ENCODE data around the gene CGAS. TPM values are rescaled to one million over a fixed set of nuclear protein-coding genes. Genes with fewer than 3 reads are reported as not detected.
"Not testable (repeated sequence)": the region's sequence is repeated elsewhere in the genome, so short reads cannot be mapped to it uniquely, and the experiment has no call there.

Gene CGAS
- 1 to 10 TPM; 2.9 to 3.2 TPM for total RNA-seq
- long read RNA-seq, partial matches to known transcripts, result 0 of 1 reads
- long read RNA-seq, other reads (novel, unspliced or antisense), result 1 of 1 reads

DNA sequence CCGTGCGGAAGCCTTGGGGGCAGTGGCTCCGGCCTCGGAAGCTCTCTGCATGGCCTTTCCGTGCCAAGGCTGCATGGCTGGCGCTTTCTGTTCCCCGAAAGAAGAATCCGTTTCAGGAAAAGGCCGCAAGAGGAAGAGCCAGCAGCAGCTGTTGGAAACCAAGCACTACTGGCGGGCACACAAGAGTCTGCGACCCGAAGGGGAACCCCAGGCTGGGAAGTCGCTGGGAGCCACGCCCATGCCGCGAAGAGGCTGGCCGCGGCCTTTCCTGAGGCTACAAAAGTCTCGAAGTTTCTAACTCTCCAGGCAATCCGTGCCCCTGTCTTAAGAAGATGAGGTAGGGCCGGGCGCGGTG lies at the start of gene CGAS:
TSS of gene CGAS (minus strand) at position 191 of the 355 bp plus-strand sequence. CDS start at position 75, 116 bp downstream.
- ATAC-seq, result peak; percentile 90
- intact Hi-C loops (cut with DNase I, micrococcal nuclease), result no loop called here
- peak; percentile 76 to 84 for DNase-seq

DNA sequence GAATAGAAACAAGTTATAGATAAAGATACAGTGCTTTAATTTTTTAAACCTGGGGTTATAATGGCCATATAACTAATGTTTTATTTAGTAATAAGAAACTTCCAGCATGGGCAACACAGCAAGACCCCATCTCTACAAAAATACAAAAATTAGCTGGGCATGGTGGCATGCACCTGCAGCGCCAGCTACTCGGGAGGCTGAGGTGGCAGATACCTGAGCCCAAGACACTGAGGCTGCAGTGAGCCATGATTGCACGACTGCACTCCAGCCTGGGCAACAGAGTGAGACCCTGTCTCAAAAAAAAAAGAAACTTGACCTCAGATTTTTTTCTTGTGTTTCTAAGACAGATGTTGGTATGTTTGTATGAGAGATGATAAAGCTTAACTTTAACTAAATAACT lies 45.8 kb upstream of the CGAS start:
- intact Hi-C loops (cut with DNase I, micrococcal nuclease), result no loop called here
- ATAC-seq, result no peak
- no peak for DNase-seq

DNA sequence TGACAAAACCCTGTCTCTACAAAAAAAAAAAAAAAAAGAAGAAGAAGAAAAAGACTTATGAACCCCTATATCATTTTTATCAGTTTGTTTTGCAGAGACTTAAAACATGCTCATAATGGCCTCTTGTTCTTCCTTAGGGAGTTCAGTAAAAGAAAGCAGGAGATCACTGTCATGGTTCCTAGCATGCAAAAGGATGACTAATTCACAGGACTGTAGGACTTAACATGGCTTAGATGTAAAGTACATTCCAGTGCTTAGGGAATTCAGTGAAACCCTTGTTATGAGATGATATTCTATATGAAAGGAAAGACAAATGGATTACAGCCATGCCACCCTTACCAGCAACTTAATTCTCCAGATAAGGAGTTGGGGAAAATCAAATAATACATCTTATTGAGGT lies 39.3 kb upstream of the CGAS start:
- DNase-seq (no peak), ATAC-seq (no peak)
- intact Hi-C loops (cut with DNase I, micrococcal nuclease), result no loop called here

GRCh38 chr6:73487473-73487872 lies 35.4 kb upstream of the CGAS start:
- ATAC-seq, result no peak
- DNase-seq, result no peak
- intact Hi-C loops (cut with DNase I, micrococcal nuclease), result no loop called here

- intact Hi-C loops (cut with DNase I, micrococcal nuclease), result no loop called here
- DNase-seq (no peak), ATAC-seq (no peak)
These were observed 32.3 kb upstream of the CGAS start for GRCh38 chr6:73484438-73484837.

GRCh38 chr6:73481969-73482368 lies 29.9 kb upstream of the CGAS start:
- DNase-seq (no peak), ATAC-seq (no peak)
- intact Hi-C loops (cut with DNase I, micrococcal nuclease), result no loop called here

DNA sequence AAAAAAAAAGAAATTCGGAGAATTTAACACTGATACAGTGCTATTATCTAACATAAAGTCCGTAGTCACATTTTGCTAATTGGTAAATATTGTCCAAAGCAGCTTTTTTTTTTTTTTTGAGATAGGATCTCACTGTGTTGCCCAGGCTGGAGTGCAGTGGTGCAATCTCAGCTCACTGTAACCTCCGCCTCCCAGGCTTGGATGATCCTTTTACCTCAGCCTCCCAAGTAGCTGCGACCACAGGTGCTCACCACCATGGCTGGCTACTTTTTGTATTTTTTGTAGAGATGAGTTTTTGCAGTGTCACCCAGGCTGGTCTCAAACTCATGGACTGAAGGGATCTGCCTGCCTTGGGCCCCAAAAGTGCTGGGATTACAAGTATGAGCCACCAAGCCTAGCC lies 25.3 kb upstream of the CGAS start:
- intact Hi-C loops (cut with DNase I, micrococcal nuclease), result no loop called here
- DNase-seq, result no peak

DNA sequence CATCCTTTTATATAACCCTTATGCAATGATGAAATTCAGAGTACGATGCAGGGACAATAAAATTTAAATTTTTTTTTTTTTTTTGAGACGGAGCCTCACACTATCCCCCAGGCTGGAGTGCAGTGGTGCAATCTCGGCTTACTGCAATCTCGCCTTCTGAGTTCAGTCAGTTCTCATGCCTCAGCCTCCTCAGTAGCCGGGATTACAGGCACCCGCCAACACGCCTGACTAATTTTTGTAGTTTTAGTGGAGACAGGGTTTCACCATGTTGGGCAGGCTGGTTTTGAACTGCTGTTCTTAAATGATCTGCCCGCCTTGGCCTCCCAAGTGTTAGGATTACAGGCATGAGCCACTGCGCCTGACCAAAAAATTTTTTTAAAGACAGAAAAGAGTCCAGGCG lies 24.6 kb upstream of the CGAS start:
- intact Hi-C loops (cut with DNase I, micrococcal nuclease), result no loop called here
- no peak for ATAC-seq
- no peak for DNase-seq

More for the DNA sequence above, 25.3 kb upstream of the CGAS start:
- ATAC-seq, result no peak

DNA sequence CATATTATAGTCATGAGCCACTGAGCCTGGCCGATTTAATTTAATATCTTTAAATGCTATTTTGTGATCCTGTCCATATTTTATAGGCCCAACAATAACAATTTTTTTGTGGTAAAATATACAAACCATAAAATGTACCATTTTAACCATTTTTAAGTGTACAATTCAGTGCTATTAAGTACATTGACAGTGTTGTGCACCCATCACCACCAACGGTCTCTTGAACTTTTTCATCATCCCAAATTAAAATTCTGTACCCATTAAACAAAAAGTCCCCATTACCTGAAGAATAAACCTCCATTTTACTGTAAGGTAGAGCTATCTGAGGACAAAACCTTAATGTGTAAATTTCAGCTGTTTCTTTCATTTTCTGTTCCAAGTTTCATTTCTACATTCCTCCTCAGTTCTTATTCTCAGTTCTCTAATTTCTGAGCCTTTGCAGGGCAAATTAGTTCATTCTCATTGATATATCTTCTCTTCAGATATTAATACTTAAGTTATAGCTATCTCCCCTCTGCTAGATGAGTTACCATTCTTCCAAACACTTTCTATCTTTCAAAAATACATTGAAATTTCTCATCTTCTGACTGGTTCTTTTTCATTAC lies 19.7 kb upstream of the CGAS start:
- intact Hi-C loops (cut with DNase I, micrococcal nuclease), result no loop called here
- DNase-seq, result no peak
- ATAC-seq, result no peak

GRCh38 chr6:73461537-73462350 lies 9.6 kb upstream of the CGAS start, which contains the start of gene MTO1:
TSS of gene MTO1 (plus strand) at chr6:73461737. CDS start at chr6:73461855, 118 bp downstream.
- peak; percentile 91 to 94 for DNase-seq
- intact Hi-C loops (cut with DNase I, micrococcal nuclease), result no loop called here
- ATAC-seq, result peak; percentile 97

DNA sequence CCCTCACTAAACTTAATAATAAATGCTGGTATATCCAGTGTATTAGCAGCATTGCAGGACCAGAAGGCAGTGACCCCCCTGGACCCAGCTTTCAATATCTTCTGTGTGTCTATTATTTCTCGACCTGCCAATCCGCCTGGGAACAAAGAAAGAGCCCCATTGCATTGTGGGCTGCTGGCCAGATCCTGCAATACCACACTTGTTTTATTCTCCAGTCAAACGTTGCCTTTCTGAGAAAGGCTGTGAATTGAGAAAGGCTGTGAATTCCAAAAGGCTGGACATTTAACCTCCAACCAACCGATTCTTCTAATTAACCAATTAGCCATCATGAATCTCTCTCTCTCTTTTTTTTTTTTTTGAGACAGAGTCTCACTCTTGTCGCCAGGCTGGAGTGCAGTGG lies 8.0 kb upstream of the CGAS start:
- DNase-seq (no peak), ATAC-seq (no peak)

GRCh38 chr6:73459474-73459873 lies 7.4 kb upstream of the CGAS start:
- DNase-seq; intact Hi-C loops (cut with DNase I, micrococcal nuclease); ATAC-seq: not testable (repeated sequence)

More for the DNA sequence above, 8.0 kb upstream of the CGAS start:
- intact Hi-C loops (cut with DNase I, micrococcal nuclease), result no loop called here

- no peak for ATAC-seq
- intact Hi-C loops (cut with DNase I, micrococcal nuclease), result no loop called here
- DNase-seq, result no peak
These were observed 4.0 kb upstream of the CGAS start for GRCh38 chr6:73455865-73456629.

GRCh38 chr6:73451223-73452106 lies 632 bp downstream of the CGAS start:
- intact Hi-C loops (cut with DNase I, micrococcal nuclease), result no loop called here
- DNase-seq (peak; percentile 41 to 56), ATAC-seq (peak; percentile 70)

DNA sequence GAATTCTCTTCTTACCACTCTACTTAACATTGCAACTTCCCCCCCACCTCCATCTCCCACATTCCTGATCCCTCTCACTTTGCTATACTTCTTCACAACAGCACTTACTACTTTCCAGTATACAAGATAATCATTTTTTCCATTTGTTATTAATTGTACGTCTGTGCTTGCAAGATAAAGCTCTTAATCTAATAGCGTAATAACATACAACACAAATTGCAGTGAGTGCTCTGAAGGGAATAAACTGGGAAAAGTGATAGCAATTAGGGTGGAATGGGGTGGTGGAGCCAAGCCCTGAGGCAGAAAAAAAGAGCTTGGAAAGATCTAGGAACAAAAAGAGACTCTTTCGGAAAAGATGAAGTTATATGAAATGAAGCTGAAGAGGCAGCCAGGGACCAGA lies 8.5 kb downstream of the CGAS start:
- ATAC-seq (no peak), DNase-seq (no peak)
- intact Hi-C loops (cut with DNase I, micrococcal nuclease), result no loop called here

- intact Hi-C loops (cut with DNase I, micrococcal nuclease), result no loop called here
- ATAC-seq (no peak), DNase-seq (no peak)
These were observed 16.9 kb downstream of the CGAS start for GRCh38 chr6:73435236-73435635.

DNA sequence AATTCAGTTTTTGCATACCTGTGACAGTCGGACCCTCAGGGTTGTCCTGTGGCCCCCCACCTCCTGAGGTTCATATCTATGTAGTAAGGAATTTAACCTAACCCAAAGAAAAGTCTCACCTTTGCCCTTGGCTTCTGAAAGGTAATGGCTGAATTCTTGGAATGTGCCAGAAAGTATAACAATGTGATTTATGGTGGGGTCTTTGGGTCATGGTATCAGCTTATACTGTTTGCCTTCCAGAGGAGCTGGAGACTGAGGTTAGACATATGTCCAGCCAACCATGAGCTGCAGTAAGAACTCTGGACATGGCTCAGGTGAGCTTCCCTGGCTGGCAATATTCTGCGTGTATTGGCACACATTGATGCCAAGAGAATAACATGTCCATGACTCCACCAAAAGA lies 30.6 kb downstream of the CGAS start:
- intact Hi-C loops (cut with DNase I, micrococcal nuclease), result no loop called here
- DNase-seq (no peak), ATAC-seq (no peak)

DNA sequence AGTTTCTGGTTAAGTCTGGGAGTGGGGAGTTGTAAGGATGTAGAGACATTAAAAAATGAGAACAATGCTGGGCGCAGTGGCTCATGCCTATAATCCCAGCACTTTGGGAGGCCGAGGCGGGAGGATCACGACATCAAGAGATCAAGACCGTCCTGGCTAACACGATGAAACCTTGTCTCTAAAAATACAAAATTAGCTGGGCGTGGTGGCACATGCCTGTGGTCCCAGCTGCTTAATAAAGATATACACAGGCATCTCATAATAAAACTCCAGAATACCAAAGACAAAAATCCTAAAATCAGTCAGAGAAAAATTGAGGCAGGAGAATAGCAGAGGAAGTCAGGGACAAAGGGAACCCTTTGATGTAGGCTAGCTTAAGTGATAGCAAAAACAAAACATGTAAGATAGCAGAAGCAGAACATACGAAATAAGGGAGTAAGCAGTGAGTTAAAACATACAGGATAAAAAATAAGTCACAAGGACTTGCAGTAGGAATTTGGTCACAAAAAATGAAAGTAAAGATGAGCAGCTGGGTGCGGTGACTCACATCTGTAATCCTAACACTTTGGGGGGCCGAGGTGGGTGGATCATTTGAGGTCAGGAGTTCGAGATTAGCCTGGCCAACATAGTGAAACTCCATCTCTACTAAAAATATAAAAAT lies 33.9 kb downstream of the CGAS start:
- ATAC-seq, result no peak
- intact Hi-C loops (cut with DNase I, micrococcal nuclease), result no loop called here
- no peak for DNase-seq
